Measurements from ENCODE around the gene ENOX1.

The ENOX1 gene

GRCh38 chr13:43665388-43665787 lies 121.4 kb downstream of the ENOX1 start:
- no peak overlapping the region for H3K4me3 ChIP-seq (ENCODE audit: low read length)
- TF ChIP-seq CTCF (conservative IDR thresholded peaks at IDR 0.05; ENCODE audit: low read depth, low read length) = no peak

GRCh38 chr13:43664700-43665191 lies 122.0 kb downstream of the ENOX1 start:
- TF ChIP-seq CTCF (conservative IDR thresholded peaks at IDR 0.05; ENCODE audit: low read depth, low read length) = no peak
- peak; percentile 22 for DNase-seq (ENCODE audit: low read depth)

More at GRCh38 chr13:43665388-43665787, 121.4 kb downstream of the ENOX1 start:
- DNase-seq (ENCODE audit: low read depth) = no peak

GRCh38 chr13:43663474-43664090 lies 123.2 kb downstream of the ENOX1 start:
- no peak overlapping the region for H3K4me3 ChIP-seq (ENCODE audit: low read length)
- DNase-seq (ENCODE audit: low read depth) = no peak
- no peak for TF ChIP-seq CTCF (conservative IDR thresholded peaks at IDR 0.05; ENCODE audit: low read depth, low read length)

More at GRCh38 chr13:43664700-43665191, 122.0 kb downstream of the ENOX1 start:
- H3K4me3 ChIP-seq (ENCODE audit: low read length) = no peak overlapping the region

GRCh38 chr13:43662976-43663375 lies 123.8 kb downstream of the ENOX1 start:
- no peak for TF ChIP-seq CTCF (conservative IDR thresholded peaks at IDR 0.05; ENCODE audit: low read depth, low read length)
- no peak for DNase-seq (ENCODE audit: low read depth)
- no peak overlapping the region for H3K4me3 ChIP-seq (ENCODE audit: low read length)

- no peak for DNase-seq (ENCODE audit: low read depth)
- no peak overlapping the region for H3K4me3 ChIP-seq (ENCODE audit: low read length)
- no peak for TF ChIP-seq CTCF (conservative IDR thresholded peaks at IDR 0.05; ENCODE audit: low read depth, low read length)
Measured at GRCh38 chr13:43661161-43661830, 125.5 kb downstream of the ENOX1 start.

GRCh38 chr13:43657485-43657884 lies 129.3 kb downstream of the ENOX1 start:
- no peak overlapping the region for H3K4me3 ChIP-seq (ENCODE audit: low read length)
- no peak for DNase-seq (ENCODE audit: low read depth)

More at GRCh38 chr13:43657485-43657884, 129.3 kb downstream of the ENOX1 start:
- no peak for TF ChIP-seq CTCF (conservative IDR thresholded peaks at IDR 0.05; ENCODE audit: low read depth, low read length)
